LNCaP clone FGC (cell line): ENCODE data around the gene PDK4.

Source experiments
- DNase-seq: peaks from one replicate; pipeline ENCODE4 v3.0.0-alpha.2; 2011; ENCODE audit warnings: low read depth
- H3K4me3 ChIP-seq: 2 replicates; pipeline ENCODE4 v1.5.1; 2011; ENCODE audit warnings: mild to moderate bottlenecking, low read depth, low read length, control low read depth
- TF ChIP-seq, protein P1 (sequence below): IDR thresholded peaks from 2 replicates; pipeline ENCODE4 v1.5.1; 2012; ENCODE audit warnings: mild to moderate bottlenecking; ENCODE audit not compliant: control insufficient read depth, insufficient read depth; ENCODE audit errors: extremely low read depth

Gene PDK4

DNA sequence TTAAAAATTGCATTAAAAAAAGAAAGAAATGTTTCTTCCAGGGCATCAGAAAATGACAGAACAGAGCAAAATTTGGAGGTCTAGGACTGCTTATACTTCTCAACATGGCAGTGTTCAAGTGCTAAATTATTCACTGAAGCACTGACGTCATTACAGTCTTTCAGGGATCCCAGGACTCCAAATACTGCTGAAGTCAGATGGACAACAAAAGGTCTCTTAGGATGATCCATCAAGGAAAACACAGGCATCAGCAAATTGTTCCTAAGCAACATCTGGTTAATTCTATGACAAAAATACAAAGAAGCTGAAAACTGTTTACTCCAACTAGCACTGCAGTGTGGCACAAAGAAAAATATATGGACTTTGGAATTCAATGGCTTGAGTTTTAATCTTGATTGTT is 52.1 kb downstream of the PDK4 start:
- no peak overlapping the region for H3K4me3 ChIP-seq
- TF ChIP-seq, protein P1, sequence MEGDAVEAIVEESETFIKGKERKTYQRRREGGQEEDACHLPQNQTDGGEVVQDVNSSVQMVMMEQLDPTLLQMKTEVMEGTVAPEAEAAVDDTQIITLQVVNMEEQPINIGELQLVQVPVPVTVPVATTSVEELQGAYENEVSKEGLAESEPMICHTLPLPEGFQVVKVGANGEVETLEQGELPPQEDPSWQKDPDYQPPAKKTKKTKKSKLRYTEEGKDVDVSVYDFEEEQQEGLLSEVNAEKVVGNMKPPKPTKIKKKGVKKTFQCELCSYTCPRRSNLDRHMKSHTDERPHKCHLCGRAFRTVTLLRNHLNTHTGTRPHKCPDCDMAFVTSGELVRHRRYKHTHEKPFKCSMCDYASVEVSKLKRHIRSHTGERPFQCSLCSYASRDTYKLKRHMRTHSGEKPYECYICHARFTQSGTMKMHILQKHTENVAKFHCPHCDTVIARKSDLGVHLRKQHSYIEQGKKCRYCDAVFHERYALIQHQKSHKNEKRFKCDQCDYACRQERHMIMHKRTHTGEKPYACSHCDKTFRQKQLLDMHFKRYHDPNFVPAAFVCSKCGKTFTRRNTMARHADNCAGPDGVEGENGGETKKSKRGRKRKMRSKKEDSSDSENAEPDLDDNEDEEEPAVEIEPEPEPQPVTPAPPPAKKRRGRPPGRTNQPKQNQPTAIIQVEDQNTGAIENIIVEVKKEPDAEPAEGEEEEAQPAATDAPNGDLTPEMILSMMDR: no peak
- DNase-seq: no peak

DNA sequence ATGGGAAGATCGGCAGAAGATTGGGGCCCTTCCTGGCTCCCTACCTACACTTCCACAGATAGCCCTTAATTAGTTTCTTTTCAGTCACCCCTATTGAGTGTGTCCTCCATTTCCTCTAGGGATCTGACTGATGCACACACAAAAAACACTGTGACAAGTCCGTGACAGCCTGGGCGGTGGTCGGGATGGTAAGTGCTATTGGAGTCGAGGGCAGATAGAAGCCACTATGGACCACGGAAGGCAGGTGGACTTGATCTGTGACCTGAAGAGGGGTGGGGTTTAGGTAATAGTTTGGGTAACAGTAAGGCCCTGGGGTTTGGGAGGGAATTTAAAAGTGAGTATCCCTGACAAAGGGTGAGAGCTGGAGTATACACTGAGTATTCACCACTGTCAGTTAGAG is 53.0 kb downstream of the PDK4 start:
- H3K4me3 ChIP-seq: no peak overlapping the region
- no peak for DNase-seq

DNA sequence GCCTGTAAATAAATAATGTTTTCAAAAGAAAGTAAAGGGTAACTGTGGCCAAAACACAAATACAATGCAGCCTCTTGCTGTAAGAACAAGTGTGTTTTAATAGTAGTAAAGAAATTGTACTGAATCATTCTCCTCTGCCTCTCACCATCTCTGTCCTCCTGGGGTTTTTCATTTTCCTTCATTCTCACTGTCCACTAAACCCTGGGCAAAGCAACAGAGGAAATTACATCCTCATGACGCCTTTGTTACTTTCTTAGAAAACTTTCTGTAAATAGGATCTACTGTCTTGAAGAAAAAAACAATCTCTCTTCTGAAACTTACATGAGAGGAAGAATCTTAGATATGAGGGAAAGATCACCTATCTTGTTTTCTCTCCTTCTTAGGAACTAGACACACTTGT is 56.0 kb downstream of the PDK4 start:
- DNase-seq: no peak
- TF ChIP-seq, protein P1: no peak
- H3K4me3 ChIP-seq: no peak overlapping the region

More for the DNA sequence above, 53.0 kb downstream of the PDK4 start:
- TF ChIP-seq, protein P1: no peak

DNA sequence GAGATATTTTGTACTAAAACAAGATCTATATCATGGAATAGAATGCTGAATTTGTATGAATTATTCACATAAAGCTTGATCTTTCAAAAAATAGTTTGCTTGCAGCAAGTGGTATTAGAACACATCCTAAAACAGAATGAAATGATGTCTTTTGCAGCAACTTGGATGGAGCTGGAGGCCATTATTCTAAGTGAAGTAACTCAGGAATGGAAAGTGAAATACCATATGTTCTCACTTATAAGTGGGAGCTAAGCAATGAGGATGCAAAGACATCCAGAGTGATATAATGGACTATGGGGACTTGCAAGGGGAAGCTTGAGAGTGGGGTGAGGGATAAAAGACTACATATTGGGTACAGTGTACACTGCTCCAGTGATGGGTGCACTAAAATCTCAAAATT is 56.9 kb downstream of the PDK4 start:
- TF ChIP-seq, protein P1: no peak
- no peak for DNase-seq
- H3K4me3 ChIP-seq: no peak overlapping the region

DNA sequence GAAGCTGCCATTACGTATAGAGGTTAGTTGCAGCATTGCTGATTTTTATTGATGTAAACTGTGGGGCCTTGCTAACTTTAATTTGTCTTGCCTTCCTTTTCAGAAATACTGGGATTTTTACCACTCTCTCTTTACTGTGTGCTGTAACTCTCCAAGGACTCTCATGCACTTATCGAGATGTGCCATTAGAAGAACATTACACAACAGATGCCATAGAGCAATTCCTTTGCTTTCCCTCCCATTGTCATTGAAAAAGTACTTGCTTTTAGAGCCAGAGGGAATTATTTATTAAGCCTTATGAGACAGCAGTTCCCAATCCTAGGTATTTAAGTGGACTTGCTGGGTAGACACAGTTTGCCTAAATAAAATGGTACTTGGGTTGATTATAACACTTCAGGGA is 58.8 kb downstream of the PDK4 start:
- H3K4me3 ChIP-seq: no peak overlapping the region
- TF ChIP-seq, protein P1: no peak
- DNase-seq: no peak

DNA sequence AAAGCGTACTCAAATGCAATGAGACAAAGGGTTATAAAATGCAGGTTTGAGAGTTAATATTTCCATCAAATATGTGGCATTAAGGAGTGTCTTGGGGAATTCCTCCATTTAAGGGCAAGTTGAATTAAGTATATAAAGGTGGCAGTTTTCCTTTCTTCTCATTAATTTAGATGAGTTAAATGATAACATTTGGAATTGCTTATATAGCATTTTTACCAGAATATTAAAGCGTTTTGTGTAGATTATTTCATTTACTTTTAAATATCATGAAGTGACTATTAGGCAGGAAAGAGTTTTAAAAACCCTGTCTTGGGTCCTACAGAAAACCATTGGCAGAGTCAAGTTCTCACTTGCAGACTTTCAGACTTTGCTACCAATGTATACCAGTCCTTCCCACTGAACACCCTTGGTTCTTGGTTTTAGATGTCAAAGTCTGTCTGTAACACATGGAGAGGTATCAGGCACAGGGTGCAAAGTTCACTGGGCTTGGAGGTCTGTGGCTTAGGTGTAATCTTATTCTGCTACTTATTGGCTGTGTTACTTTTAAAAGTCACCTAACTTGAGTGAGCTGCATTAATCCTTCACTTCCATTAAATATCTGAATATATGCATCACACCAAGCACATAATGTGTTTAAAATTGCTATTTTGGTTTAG is 59.5 kb downstream of the PDK4 start:
- DNase-seq: no peak
- TF ChIP-seq, protein P1: no peak
- no peak overlapping the region for H3K4me3 ChIP-seq

DNA sequence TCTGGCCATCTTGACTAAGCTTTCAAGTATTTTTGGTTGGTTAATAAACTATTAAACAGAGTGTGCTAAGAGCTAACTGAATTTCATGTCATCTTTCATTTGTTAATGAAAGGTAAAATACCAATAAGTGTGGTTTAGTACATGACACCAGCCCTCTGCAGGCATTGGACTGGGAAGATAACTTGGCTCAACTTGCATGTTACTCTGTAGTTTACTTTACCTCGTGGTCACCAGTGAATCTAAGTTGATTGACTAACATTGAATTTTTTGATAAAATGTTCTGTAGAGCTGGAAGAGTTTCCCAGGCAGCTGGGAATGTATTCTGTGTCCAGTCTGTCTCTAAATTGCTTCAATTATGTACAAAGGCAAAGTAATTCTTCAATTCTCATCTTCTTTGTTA is 60.7 kb downstream of the PDK4 start:
- TF ChIP-seq, protein P1: no peak
- no peak overlapping the region for H3K4me3 ChIP-seq
- DNase-seq: no peak
